GM18873 (cell line): ENCODE results near the gene TGFBI.

Experiments used
- ATAC-seq: cut with Tn5 transposase; IDR thresholded peaks from one replicate; pipeline ENCODE4 v1.9.1; 2021; ENCODE audit warnings: mild to moderate bottlenecking, moderate library complexity, moderate number of reproducible peaks; ENCODE audit not compliant: unreplicated experiment, low FRiP score

TGFBI gene

GRCh38 chr5:136061630-136062365 is 33.0 kb downstream of the TGFBI start:
- ATAC-seq = no peak

GRCh38 chr5:136062366-136063274 is 33.8 kb downstream of the TGFBI start:
- ATAC-seq = peak; percentile 52

- no peak for ATAC-seq
These were observed 35.1 kb downstream of the TGFBI start for GRCh38 chr5:136063778-136064465.

GRCh38 chr5:136064510-136064909 is 35.7 kb downstream of the TGFBI start:
- no peak for ATAC-seq

GRCh38 chr5:136065588-136065987 is 36.8 kb downstream of the TGFBI start:
- ATAC-seq = no peak

GRCh38 chr5:136066661-136067271 is 38.0 kb downstream of the TGFBI start:
- ATAC-seq = no peak

- ATAC-seq = no peak
These were observed 38.6 kb downstream of the TGFBI start for GRCh38 chr5:136067422-136067821.

- ATAC-seq = no peak
These were observed 41.9 kb downstream of the TGFBI start for GRCh38 chr5:136070486-136071285.

GRCh38 chr5:136073714-136074529 is 45.1 kb downstream of the TGFBI start:
- peak; percentile 80 for ATAC-seq

- ATAC-seq = no peak
These were observed 46.7 kb downstream of the TGFBI start for GRCh38 chr5:136075466-136075891.

- ATAC-seq = no peak
These were observed 47.3 kb downstream of the TGFBI start for GRCh38 chr5:136076067-136076466.

GRCh38 chr5:136076881-136077445 is 48.2 kb downstream of the TGFBI start:
- no peak for ATAC-seq

- ATAC-seq = no peak
These were observed 50.6 kb downstream of the TGFBI start for GRCh38 chr5:136079195-136079985.

- ATAC-seq = no peak
These were observed 51.3 kb downstream of the TGFBI start for GRCh38 chr5:136080113-136080482.

- peak; percentile 91 for ATAC-seq
These were observed 51.9 kb downstream of the TGFBI start for GRCh38 chr5:136080483-136081216.

GRCh38 chr5:136081217-136081591 is 52.4 kb downstream of the TGFBI start:
- no peak for ATAC-seq
